GM03348 (cell line): ENCODE data around the gene PUS10.
"Not testable (repeated sequence)": the region's sequence is repeated elsewhere in the genome, so short reads cannot be mapped to it uniquely, and the experiment has no call there.

ENCODE experiments used
- DNase-seq: peaks from one replicate; pipeline ENCODE4 v3.0.0; 2012; ENCODE audit warnings: low spot score

PUS10 gene

GRCh38 chr2:61017556-61018317, at the start of gene PUS10, which contains the start of gene PEX13:
TSS of gene PUS10 (minus strand) at chr2:61018255. CDS start at chr2:61011890, 6,365 bp downstream.
TSS of gene PEX13 (plus strand) at chr2:61017720. CDS start at chr2:61017760, 40 bp downstream.
- DNase-seq, result peak; percentile 91

GRCh38 chr2:61065714-61066709, 48.0 kb upstream of the PUS10 start, which contains the start of gene SANBR:
TSS of gene SANBR (plus strand) at chr2:61065871. CDS start at chr2:61070351, 4,480 bp downstream.
- peak; percentile 98 for DNase-seq

GRCh38 chr2:61059382-61059781, 41.3 kb upstream of the PUS10 start:
- no peak for DNase-seq

GRCh38 chr2:61057562-61057961, 39.5 kb upstream of the PUS10 start:
- no peak for DNase-seq

GRCh38 chr2:61055557-61055956, 37.5 kb upstream of the PUS10 start:
- DNase-seq, result no peak

GRCh38 chr2:61045999-61046398, 27.9 kb upstream of the PUS10 start:
- DNase-seq, result peak; percentile 9

- no peak for DNase-seq
Measured at GRCh38 chr2:61045226-61045625, 27.2 kb upstream of the PUS10 start.

- DNase-seq, result no peak
Measured at GRCh38 chr2:61044636-61045035, 26.6 kb upstream of the PUS10 start.

GRCh38 chr2:61042807-61043206, 24.8 kb upstream of the PUS10 start:
- DNase-seq, result no peak

GRCh38 chr2:61036643-61037042, 18.6 kb upstream of the PUS10 start:
- not testable (repeated sequence) for DNase-seq

GRCh38 chr2:61034592-61034991, 16.5 kb upstream of the PUS10 start:
- DNase-seq, result not testable (repeated sequence)

GRCh38 chr2:61029533-61029932, 11.5 kb upstream of the PUS10 start:
- no peak for DNase-seq

- DNase-seq, result no peak
Measured at GRCh38 chr2:61023670-61024069, 5.6 kb upstream of the PUS10 start.

GRCh38 chr2:61021228-61021660, 3.2 kb upstream of the PUS10 start:
- no peak for DNase-seq

GRCh38 chr2:61018798-61019197, 743 bp upstream of the PUS10 start:
- DNase-seq, result no peak

GRCh38 chr2:61018318-61018755, 282 bp upstream of the PUS10 start:
- peak; percentile 6 for DNase-seq

- peak; percentile 82 for DNase-seq
Measured at GRCh38 chr2:61017003-61017555, 976 bp downstream of the PUS10 start.

GRCh38 chr2:61016392-61017002, 1.6 kb downstream of the PUS10 start:
- DNase-seq, result no peak

GRCh38 chr2:61015976-61016375, 2.1 kb downstream of the PUS10 start:
- no peak for DNase-seq

GRCh38 chr2:61014763-61015162, 3.3 kb downstream of the PUS10 start:
- no peak for DNase-seq

GRCh38 chr2:61013382-61013781, 4.7 kb downstream of the PUS10 start:
- no peak for DNase-seq

GRCh38 chr2:61012303-61012702, 5.8 kb downstream of the PUS10 start:
- peak; percentile 47 for DNase-seq
